OCI-LY3 (cell line): Measurements from ENCODE around the gene TIGIT.

ENCODE experiments used
- EZH2phosphoT487 ChIP-seq: fragments of 200-600 bp; shearing (Covaris generic); IDR thresholded peaks from 2 replicates; pipeline ENCODE4 v1.6.1; 2018; ENCODE audit warnings: antibody characterized with exemption, mixed run types, low read depth
- TF ChIP-seq, protein P1 (sequence below): fragments of 200-600, 300-600 bp; sonication (generic); IDR thresholded peaks from 2 replicates; pipeline ENCODE4 v1.5.1; 2014; ENCODE audit warnings: antibody characterized with exemption, low read length, low read depth

- TF ChIP-seq, protein P1, sequence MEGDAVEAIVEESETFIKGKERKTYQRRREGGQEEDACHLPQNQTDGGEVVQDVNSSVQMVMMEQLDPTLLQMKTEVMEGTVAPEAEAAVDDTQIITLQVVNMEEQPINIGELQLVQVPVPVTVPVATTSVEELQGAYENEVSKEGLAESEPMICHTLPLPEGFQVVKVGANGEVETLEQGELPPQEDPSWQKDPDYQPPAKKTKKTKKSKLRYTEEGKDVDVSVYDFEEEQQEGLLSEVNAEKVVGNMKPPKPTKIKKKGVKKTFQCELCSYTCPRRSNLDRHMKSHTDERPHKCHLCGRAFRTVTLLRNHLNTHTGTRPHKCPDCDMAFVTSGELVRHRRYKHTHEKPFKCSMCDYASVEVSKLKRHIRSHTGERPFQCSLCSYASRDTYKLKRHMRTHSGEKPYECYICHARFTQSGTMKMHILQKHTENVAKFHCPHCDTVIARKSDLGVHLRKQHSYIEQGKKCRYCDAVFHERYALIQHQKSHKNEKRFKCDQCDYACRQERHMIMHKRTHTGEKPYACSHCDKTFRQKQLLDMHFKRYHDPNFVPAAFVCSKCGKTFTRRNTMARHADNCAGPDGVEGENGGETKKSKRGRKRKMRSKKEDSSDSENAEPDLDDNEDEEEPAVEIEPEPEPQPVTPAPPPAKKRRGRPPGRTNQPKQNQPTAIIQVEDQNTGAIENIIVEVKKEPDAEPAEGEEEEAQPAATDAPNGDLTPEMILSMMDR = no peak
- no peak for TF ChIP-seq EZH2phosphoT487
These were observed 14.5 kb downstream of the TIGIT start for GRCh38 chr3:114308377-114308776.
